Colon (tissue), 2 donors: ENCODE results near the gene KRT39.
"Not testable (repeated sequence)": the region's sequence is repeated elsewhere in the genome, so short reads cannot be mapped to it uniquely, and the experiment has no call there.

Source experiments
- FAIRE-seq: peaks from 2 replicates; lab custom pipeline; 2012; peaks lifted over from hg19 to GRCh38; lab: Jason Lieb, UNC
- donor health status: control.
- donor health status: control.

The KRT39 gene

GRCh38 chr17:40966848-40967247 is at the start of gene KRT39:
Gene KRT39 (minus strand): TSS chr17:40966948. CDS start chr17:40966856, 92 bp downstream.
- no peak for FAIRE-seq

- FAIRE-seq: no peak
Observed at GRCh38 chr17:41015454-41015853, 48.7 kb upstream of the KRT39 start.

- FAIRE-seq: no peak
Observed at GRCh38 chr17:41013606-41014005, 46.9 kb upstream of the KRT39 start.

GRCh38 chr17:41013181-41013580 is 46.4 kb upstream of the KRT39 start:
- FAIRE-seq: no peak

GRCh38 chr17:41012326-41013120 is 45.8 kb upstream of the KRT39 start:
- no peak for FAIRE-seq

- FAIRE-seq: no peak
Observed at GRCh38 chr17:41010441-41010840, 43.7 kb upstream of the KRT39 start.

- no peak for FAIRE-seq
Observed at GRCh38 chr17:41009936-41010335, 43.2 kb upstream of the KRT39 start.

- FAIRE-seq: no peak
Observed at GRCh38 chr17:41009301-41009760, 42.6 kb upstream of the KRT39 start.

- no peak for FAIRE-seq
Observed at GRCh38 chr17:41008811-41009210, 42.1 kb upstream of the KRT39 start, which contains the start of gene KRTAP3-1. Gene KRTAP3-1 (minus strand): TSS chr17:41009128. CDS start chr17:41009074, 54 bp downstream.

- FAIRE-seq: no peak
Observed at GRCh38 chr17:41004397-41004796, 37.6 kb upstream of the KRT39 start.

- FAIRE-seq: no peak
Observed at GRCh38 chr17:41003926-41004325, 37.2 kb upstream of the KRT39 start.

GRCh38 chr17:41002814-41003213 is 36.1 kb upstream of the KRT39 start:
- FAIRE-seq: no peak

- FAIRE-seq: no peak
Observed at GRCh38 chr17:41001795-41002194, 35.0 kb upstream of the KRT39 start.

GRCh38 chr17:40999563-40999962 is 32.8 kb upstream of the KRT39 start, which contains the start of gene KRTAP3-2:
Gene KRTAP3-2 (minus strand): TSS chr17:40999906. CDS start chr17:40999853, 53 bp downstream.
- FAIRE-seq: not testable (repeated sequence)

GRCh38 chr17:40997361-40997760 is 30.6 kb upstream of the KRT39 start:
- FAIRE-seq: no peak

- FAIRE-seq: no peak
Observed at GRCh38 chr17:40996829-40997228, 30.1 kb upstream of the KRT39 start.

- no peak for FAIRE-seq
Observed at GRCh38 chr17:40995116-40995515, 28.4 kb upstream of the KRT39 start.

- no peak for FAIRE-seq
Observed at GRCh38 chr17:40993839-40994238, 27.1 kb upstream of the KRT39 start, which contains the start of gene KRTAP3-3. Gene KRTAP3-3 (minus strand): TSS chr17:40994164. CDS start chr17:40994097, 67 bp downstream.

GRCh38 chr17:40993084-40993483 is 26.3 kb upstream of the KRT39 start:
- FAIRE-seq: no peak

- FAIRE-seq: no peak
Observed at GRCh38 chr17:40992666-40993065, 25.9 kb upstream of the KRT39 start.

GRCh38 chr17:40986920-40987319 is 20.2 kb upstream of the KRT39 start:
- FAIRE-seq: no peak

GRCh38 chr17:40984226-40984625 is 17.5 kb upstream of the KRT39 start, which contains the start of gene KRT40:
Gene KRT40 (minus strand): TSS chr17:40984326. CDS start chr17:40984273, 53 bp downstream.
- no peak for FAIRE-seq

GRCh38 chr17:40981115-40981514 is 14.4 kb upstream of the KRT39 start:
- no peak for FAIRE-seq

- no peak for FAIRE-seq
Observed at GRCh38 chr17:40980596-40980995, 13.8 kb upstream of the KRT39 start.
